Germinal center (tissue), 1 donor: ENCODE data around the gene NUF2.
"Not testable (repeated sequence)": the region's sequence is repeated elsewhere in the genome, so short reads cannot be mapped to it uniquely, and the experiment has no call there.

Source experiments
- DNase-seq: peaks from one replicate; pipeline ENCODE4 v3.0.0; 2012; ENCODE audit warnings: mixed read lengths, low spot score

The NUF2 gene

GRCh38 chr1:163335216-163335615 lies 13.5 kb downstream of the NUF2 start:
- DNase-seq: no peak

- DNase-seq: no peak
These were observed 15.9 kb downstream of the NUF2 start for GRCh38 chr1:163337631-163338030.

GRCh38 chr1:163346326-163346870 lies 24.6 kb downstream of the NUF2 start:
- DNase-seq: no peak

DNA sequence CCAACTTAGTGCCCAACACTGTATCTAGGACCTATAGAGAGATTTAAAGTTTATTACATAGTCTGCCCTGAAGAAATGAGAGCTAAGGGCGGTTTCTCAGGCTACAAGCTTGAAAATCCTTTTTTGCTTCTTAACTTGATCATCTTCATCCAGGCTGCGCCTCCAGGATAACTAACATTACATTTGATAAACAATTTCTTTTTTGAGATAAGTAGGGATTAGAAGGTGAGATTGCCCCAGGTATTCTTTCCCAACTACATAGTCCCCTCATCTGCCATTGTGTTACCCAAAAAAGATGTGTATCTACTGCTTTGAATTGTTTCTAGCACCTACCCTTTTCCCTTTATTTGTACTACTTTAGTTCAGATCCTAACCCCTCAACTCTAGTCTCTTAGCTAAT lies 25.4 kb downstream of the NUF2 start:
- no peak for DNase-seq

- no peak for DNase-seq
These were observed 30.2 kb downstream of the NUF2 start for GRCh38 chr1:163351912-163352311.

DNA sequence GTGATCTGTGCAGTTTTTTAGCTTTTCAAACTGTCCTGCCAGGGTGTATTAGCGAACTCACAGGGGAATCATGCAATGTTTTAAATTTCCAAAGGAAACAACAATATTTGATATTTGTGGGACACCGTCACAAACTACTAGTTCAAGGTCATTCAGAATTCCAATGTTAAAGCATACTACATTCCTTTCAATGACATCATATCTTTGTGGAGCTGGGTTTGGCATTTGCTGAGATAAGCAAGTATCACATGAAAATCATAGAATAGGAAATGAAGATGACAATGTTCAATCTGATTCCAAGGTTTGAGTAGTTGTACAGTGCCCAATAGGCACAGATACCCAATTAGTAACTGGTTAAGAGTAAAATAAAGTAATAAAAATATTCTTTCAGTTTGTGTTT lies 35.6 kb downstream of the NUF2 start:
- no peak for DNase-seq

DNA sequence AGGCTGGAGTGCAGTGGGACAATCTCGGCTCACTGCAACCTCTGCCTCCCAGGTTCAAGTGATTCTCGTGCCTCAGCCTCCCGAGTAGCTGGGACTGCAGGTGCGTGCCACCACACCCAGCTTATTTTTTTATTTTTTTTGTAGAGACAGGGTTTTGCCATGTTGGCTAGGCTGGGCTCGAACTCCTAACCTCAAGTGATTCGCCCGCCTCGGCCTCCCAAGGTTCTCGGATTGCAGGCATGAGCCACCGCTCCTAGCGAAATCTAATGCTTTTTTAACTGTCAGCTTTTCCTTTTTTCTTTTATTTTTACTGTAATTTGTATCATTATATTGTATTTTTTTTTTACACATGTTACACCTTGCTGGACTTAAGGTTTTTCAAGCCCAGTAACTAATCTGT lies 36.4 kb downstream of the NUF2 start:
- not testable (repeated sequence) for DNase-seq

DNA sequence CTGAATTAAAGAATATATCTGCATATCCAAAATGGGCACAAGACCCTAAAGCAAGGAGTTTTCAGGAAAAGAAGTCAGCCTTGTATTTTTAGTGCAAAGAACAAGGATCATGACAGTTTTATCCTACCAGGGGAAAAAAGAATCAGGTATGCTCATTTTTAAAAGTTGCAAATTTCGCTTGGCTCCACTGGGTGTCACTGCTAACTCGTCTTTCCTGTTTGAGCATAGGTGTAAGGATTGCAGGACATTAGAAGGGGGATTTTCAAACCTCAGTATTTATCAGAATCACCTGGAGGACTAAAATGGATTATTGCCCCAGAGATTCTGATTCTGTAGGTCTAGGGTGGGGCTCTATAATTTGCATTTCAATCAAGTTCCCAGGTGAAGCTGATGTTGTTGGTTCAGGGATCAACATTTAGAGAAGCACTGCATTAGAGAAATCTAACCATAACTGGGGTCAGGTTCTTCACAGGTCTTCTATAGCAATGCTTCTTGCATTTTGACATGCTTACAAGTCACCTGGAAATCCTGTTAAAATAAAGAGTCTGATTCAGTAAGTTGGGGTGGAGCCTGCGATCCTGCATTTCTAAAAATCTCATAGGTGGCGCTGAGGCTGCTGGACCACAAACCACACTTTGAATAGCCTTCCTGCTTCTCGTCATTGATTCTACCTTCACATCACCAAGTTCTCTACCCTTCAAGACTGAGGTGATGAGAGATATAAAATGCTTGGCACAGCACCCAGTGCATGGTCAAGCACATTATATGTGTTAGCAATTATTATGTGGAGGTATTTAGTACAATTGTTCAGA lies 39.6 kb downstream of the NUF2 start:
- DNase-seq: no peak

DNA sequence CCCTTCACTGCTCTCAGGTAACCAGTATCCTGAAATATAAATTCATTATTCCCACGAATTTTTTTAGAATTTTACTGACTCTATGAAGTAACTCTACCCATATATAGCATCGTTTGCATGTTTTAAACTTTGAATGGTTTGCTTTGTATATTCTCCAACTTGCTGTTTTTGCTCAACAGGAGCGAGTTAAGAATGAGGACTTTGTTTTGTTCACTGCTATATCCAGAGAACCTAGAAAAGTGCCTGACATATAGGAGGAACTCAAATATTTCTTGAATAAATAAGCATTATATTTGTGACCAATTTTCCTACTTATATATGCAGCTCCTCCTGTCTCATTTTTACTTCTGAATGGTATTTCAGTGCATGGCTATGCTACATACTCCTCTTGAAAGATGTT lies 43.4 kb downstream of the NUF2 start:
- DNase-seq: no peak

GRCh38 chr1:163366555-163366954 lies 44.8 kb downstream of the NUF2 start:
- no peak for DNase-seq

DNA sequence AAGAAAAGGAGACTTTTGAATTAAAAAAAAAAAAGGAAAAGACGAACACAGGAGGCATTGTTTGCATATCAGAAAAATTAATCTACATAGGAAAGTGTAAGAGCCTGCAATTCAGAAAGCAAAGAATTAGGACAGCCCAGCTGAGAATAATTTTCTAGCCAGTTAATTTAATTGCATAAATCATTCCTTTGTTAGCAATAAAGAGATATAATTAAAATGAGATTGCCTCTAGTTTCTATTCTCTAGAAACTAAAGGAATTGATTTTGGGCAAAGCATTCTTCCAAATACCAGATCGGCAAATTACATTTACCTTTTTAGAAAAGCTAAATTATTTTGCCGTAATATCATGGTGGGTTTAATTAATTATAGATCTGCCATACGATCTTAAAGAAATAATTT lies 46.0 kb downstream of the NUF2 start:
- DNase-seq: no peak

DNA sequence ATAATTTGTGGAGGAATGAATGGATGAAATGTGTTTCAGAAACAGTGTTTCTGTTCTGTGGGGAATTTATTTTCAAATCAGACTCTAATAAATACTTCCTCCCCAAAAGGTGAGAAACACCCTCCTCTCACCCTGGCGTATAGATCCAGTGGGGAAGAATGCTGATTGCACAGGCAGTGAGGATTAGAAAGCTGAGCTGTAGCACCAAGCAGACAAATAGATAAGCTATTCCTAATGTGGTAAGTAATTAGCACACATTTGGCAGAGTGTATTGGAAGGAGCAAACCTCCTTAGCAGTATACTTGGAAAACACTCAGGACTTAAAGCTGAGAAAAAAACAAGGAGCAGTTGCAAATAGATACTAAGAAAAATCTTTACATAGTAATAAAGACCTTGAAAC lies 50.8 kb downstream of the NUF2 start:
- DNase-seq: no peak

GRCh38 chr1:163378554-163378953 lies 56.8 kb downstream of the NUF2 start:
- DNase-seq: no peak

DNA sequence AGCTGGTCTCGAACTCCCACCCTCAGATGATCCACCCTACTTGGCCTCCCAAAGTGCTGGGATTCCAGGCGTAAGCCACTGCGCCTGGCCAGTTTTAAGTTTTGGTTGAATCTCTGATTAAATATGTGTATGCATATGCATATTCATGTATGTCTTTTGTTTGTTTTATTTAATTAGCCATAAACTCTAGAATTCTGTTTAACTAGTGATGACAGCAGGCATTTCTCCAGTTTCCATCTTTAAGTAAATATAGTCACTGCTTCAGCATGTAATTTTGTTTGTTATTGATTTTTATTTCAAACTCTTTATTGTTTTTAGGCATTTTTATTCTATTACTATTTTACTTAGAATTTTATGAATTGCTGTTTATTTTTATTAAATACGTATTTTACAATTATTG lies 58.0 kb downstream of the NUF2 start:
- no peak for DNase-seq

GRCh38 chr1:163381487-163382184 lies 59.9 kb downstream of the NUF2 start:
- no peak for DNase-seq

DNA sequence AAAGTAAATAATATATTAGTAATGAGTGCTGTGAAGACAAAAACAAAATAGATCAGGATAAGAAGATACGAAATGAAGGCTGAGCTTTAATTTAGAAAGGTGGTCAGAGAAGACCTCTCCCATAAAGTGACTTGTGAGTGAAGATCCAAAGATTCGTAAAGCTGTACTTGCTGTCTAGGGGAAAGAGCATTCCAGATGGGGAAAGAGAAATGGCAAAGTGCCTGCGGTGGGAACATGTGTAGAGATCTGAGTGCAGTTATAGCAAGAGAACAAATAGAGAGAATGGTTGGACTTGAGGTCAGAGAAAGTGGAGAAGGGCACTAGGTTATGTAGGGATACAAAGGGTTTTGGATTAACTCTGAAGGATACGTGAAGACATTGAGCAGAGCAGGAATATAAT lies 60.6 kb downstream of the NUF2 start:
- no peak for DNase-seq

DNA sequence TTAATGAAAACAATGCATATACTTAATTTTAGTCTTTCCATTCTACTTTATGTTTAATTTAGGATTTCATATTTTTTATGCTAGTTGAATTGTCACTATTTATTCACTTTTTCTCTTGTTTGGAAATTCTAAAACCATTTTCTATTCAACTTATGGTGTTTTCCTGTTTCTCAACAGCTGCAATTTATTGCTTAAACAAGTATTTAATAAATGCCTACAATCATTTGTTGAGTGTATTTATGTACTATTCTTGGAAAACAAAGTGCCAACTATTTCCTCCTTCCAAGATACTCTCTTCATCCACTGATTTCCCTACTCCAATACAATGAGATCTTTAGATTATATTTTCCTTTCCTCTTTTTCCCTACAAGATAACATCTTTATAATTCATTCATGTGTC lies 65.4 kb downstream of the NUF2 start:
- no peak for DNase-seq

GRCh38 chr1:163388970-163389369 lies 67.2 kb downstream of the NUF2 start:
- no peak for DNase-seq

DNA sequence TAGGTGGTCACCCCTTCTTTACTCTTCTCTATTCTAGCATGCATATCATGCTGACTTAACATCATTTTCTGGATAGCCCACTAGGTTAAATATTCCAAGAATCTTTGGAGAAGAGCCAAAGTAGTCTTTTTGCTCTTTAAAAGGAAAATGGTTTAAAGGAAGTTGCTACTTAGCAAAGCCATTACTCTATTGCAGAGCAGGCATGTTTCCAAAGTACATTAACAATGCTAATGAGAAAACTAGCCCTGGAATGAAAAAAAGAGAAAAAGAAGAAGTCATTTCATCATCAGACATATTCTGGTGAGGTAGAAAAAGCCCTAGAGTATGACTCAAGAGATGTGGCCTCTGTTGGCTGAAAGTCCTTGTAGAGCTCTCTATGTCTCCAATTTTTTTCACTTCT lies 74.0 kb downstream of the NUF2 start:
- DNase-seq: no peak

DNA sequence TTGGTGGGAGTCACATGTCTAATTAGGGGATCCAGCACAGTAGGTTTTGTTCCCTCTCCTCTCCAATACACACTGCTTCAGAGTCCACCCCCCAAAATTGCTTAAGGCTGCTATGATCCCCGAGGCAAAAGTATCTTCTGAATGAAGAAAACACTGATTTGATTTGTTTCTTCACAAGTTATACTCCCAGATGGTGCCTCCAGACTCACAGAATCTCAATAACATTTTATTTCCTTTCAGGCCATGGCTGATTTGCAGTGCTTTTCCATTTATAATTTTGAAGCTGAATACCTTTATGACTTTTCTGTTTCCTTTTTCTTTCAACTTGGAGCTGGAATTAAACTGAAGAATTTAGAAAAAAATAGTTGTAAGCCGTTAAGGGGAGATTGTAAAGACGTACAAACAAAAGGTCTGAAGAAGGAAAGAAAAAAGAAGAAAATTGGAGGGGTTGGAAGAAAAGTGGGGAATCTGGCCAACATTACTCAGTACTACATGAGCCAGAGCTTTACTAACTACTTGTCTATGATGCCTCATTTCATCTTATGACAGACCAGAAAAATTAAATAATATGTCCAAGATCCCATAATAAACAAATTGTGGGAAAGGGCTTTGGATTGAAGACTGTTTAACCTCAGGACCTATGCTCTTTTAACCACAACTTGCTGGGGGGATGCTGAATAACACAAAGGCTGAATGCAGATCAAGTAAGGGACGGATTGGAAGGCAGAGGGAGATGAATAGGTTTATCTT lies 75.9 kb downstream of the NUF2 start:
- DNase-seq: no peak

DNA sequence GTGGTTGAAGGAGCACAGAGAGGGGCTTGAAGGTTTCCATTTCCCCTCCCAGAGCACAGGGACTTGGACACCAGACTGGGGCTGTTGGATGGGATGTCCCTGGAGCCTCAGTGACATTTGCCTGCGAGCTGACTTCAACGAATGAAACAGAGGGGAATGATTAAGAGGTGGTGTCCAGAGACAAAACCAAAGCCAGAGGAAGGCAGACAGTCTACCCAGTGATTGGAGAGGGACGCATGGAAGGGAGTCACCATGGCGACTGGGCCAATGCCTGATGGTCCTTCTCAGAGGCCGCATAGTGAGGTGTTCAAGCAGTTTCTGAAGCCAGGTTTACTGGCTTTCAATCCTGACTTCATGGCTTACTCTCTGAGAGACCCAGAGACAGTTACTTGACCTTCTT lies 77.2 kb downstream of the NUF2 start:
- no peak for DNase-seq

DNA sequence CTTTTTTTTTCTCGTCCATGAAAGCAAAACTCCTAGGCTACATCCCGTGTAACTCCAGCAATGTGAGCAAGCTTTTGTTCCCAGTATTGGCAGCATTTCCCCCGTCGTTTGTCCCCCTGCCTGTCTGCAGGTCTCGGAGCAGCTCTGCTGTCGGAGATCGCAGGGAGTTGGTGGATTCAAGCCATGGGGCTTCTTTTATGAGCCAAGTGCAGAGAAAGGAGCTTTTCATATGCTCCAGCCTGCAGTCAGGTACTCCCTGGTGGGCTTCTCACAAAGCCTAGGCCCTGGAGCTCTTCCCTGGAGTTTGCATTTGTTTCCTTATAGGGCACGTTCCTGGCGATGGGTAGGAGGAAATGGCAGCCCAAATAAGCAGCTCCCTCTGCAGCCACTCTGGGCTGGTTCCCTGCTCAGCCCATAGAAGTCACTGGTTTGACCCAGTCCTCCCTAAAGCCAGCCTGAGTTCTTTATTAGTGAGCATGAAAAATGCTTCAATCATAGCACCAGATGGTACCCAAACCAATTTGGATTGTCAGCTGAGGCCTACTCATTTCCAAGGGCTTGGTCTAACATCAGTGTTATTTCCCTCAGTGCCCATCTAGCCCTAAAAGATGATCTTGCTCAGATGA lies 78.3 kb downstream of the NUF2 start:
- DNase-seq: no peak
